ENCODE data around the gene P4HB. TPM values are rescaled to one million over a fixed set of nuclear protein-coding genes. Genes with fewer than 3 reads are reported as not detected.

Gene P4HB
- total RNA-seq, 1 experiment from 2014 or later = 759 TPM

DNA sequence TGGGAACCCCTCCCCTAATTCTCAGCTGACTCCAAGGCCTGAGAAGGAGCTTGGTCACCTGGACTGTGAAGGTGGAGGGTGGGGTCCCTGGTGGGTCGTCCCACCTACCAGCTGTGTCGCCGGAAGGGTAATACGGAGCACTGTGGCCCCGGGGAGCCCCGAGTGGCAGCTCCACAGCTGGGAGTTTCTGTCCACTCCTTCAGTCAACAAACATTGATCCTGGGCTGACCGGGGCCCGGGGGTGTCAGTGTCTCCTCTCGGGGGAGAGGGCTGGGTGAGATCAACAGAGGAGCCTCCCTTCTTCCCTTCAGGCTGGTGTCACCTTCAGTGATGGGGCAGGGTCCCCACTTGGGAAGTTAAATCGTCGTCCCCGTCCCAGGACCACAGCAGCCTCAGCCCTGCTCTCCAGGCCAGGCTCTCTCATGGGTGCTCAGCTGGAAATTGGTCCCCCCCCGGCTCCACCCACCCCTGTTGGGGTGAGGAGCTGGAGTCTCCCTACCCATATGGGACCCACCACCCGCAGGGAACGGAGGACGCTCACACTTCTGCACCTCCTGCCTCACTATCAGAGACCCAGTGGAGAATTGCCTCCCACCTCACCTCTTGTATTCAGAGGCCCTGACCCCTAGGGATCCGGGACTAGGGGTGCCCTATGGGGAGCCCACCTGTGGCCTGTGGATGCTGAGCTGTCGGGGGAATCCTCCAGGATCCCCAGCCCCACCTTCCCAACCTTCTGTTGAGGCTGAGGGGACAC is 54.5 kb downstream of the P4HB start:
- DNase-seq (ENCODE audit: low read depth, low spot score) = no peak
- TF ChIP-seq POLR2AphosphoS5 (IDR thresholded peaks at IDR 0.05; ENCODE audit: low read depth, low read length) = no peak
- TF ChIP-seq REST (IDR thresholded peaks at IDR 0.05; ENCODE audit: insufficient read depth in 1 of 2, low read depth in 2 of 2, low read length in 1 of 2) = no peak
- no peak for TF ChIP-seq SIN3A (IDR thresholded peaks at IDR 0.05; ENCODE audit: borderline replicate concordance, insufficient read depth, low read depth, low read length)
- no peak for TF ChIP-seq TCF7L2 (IDR thresholded peaks at IDR 0.05; ENCODE audit: low read depth, low read length)
- no peak for TF ChIP-seq CTCF (IDR thresholded peaks at IDR 0.05)
- Histone ChIP-seq H3K27me3 (ENCODE audit: control insufficient read depth, insufficient read depth, low read length) (no peaks in the 10 kb centered on the region; the same call in 1 of the 2 replicates), H3K27ac (ENCODE audit: low read length) (no peak overlapping the region), H3K4me3 (ENCODE audit: low read depth in 2 of 2, low read length in 2 of 2) (no peak overlapping the region), H3K36me3 (ENCODE audit: control insufficient read depth, insufficient read depth, low read length) (no peaks in the 10 kb centered on the region), H3K9me3 (ENCODE audit: control insufficient read depth, insufficient read depth, low read depth, low read length) (no peaks in the 10 kb centered on the region), H3K4me1 (ENCODE audit: control insufficient read depth, insufficient read depth, low read length) (peaks cover 5% of the 10 kb centered on the region)
- in situ Hi-C loops (cut with HindIII; ENCODE audit: low pct_unique_long_range_greater_than_20kb, low sequenced_read_pairs) (no loop called here), intact Hi-C loops (cut with micrococcal nuclease; ENCODE audit: unreplicated experiment) (no loop called here)
- ChIA-PET CTCF (interaction anchor here (0.6 kb wide), 2 partner anchors 21 to 46 kb away, joined by 3 to 9 read pairs; no protein-coding TSS in a partner anchor), POLR2A (interaction anchor here (0.6 kb wide), 1 partner anchor 28 kb away, joined by 3 read pairs; no protein-coding TSS in a partner anchor)
- no peak for ATAC-seq
- no TSS peak for BruUV-seq (replicated peaks)

DNA sequence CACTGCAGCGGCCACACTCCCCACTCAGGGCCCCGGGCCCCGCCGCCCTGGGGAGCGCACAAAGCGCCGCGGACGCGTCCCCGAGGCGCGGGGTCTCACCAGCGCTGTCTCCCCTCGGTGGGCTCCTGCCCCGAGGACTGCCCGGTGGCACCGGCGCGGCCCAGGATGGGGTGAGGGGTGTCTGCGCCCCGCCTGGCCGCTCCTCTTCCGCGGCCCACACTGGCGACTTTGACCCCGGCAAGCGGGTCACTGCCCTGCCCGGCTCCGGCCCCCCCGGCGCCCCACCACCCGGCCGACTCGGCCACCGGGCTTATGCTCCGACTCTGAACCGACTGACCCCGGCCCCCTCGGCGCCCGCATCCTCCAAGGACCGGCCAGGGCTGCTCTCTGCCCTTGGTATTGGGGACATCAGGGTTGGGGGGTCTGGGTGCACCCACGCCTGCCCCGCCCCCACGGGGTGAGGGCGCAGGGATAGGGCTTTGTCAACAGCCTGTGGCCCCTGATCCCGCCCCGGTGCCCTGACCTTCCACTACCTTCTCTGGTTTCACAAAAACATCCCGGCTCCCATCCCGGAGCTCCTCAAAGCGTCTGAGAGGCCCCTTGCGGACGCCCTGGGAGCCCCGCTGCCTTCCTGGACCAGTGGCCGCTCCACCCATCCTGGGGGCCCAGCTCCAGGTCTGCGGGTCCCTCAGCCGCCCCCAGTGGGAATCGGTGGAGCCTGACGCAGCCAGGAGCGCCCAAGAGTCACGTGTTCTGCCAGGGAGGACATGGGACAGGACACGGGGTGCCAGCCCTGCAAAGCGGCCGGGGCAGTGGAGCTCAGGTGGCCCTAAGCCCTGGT is 55.6 kb downstream of the P4HB start:
- intact Hi-C loops (cut with micrococcal nuclease; ENCODE audit: unreplicated experiment) = no loop called here
- no peak overlapping the region for H3K27ac ChIP-seq (ENCODE audit: low read length)
- peaks cover 5% of the 10 kb centered on the region for H3K4me1 ChIP-seq (ENCODE audit: control insufficient read depth, insufficient read depth, low read length)
- H3K4me3 ChIP-seq (ENCODE audit: low read depth in 2 of 2, low read length in 2 of 2) = peak overlapping the region; percentile 22 to 38
- TF ChIP-seq CTCF (IDR thresholded peaks at IDR 0.05) (no peak), SIN3A (IDR thresholded peaks at IDR 0.05; ENCODE audit: borderline replicate concordance, insufficient read depth, low read depth, low read length) (no peak), POLR2AphosphoS5 (IDR thresholded peaks at IDR 0.05; ENCODE audit: low read depth, low read length) (no peak), REST (IDR thresholded peaks at IDR 0.05; ENCODE audit: insufficient read depth in 1 of 2, low read depth in 2 of 2, low read length in 1 of 2) (no peak), TCF7L2 (IDR thresholded peaks at IDR 0.05; ENCODE audit: low read depth, low read length) (no peak)
- ATAC-seq (peak; percentile 52), DNase-seq (ENCODE audit: low read depth, low spot score) (no peak)
- H3K36me3 ChIP-seq (ENCODE audit: control insufficient read depth, insufficient read depth, low read length) = no peaks in the 10 kb centered on the region
- ChIA-PET POLR2A (no interaction called here), CTCF (interaction anchor here (0.6 kb wide), 2 partner anchors 17 to 22 kb away, joined by 3 to 9 read pairs; no protein-coding TSS in a partner anchor)
- in situ Hi-C loops (cut with HindIII; ENCODE audit: low pct_unique_long_range_greater_than_20kb, low sequenced_read_pairs) = no loop called here
- no TSS peak for BruUV-seq (replicated peaks)
- H3K27me3 ChIP-seq (ENCODE audit: control insufficient read depth, insufficient read depth, low read length) = no peaks in the 10 kb centered on the region; the same call in 1 of the 2 replicates
- H3K9me3 ChIP-seq (ENCODE audit: control insufficient read depth, insufficient read depth, low read depth, low read length) = no peaks in the 10 kb centered on the region
